Kidney tubule cell (primary cell): ENCODE measurements around the gene GPM6B.
"Not testable (repeated sequence)": the region's sequence is repeated elsewhere in the genome, so short reads cannot be mapped to it uniquely, and the experiment has no call there.

ENCODE experiments used
- DNase-seq: peaks from one replicate; pipeline ENCODE4 v3.0.0-alpha.2; 2018; ENCODE audit warnings: low spot score

The GPM6B gene

GRCh38 chrX:13724878-13725277 lies 92.0 kb downstream of the GPM6B start:
- not testable (repeated sequence) for DNase-seq

- no peak for DNase-seq
Observed at GRCh38 chrX:13721819-13722519, 94.9 kb downstream of the GPM6B start.

- no peak for DNase-seq
Observed at GRCh38 chrX:13721371-13721770, 95.5 kb downstream of the GPM6B start.
